GM21825 (cell line): ENCODE data around the gene GOLGA6A.
"Not testable (repeated sequence)": the region's sequence is repeated elsewhere in the genome, so short reads cannot be mapped to it uniquely, and the experiment has no call there.

Experiments used
- ATAC-seq: cut with Tn5 transposase; IDR thresholded peaks from one replicate; pipeline ENCODE4 v1.9.1; 2021; ENCODE audit warnings: mild to moderate bottlenecking, moderate library complexity; ENCODE audit not compliant: unreplicated experiment

The GOLGA6A gene

GRCh38 chr15:74055804-74056203, 26.5 kb downstream of the GOLGA6A start:
- ATAC-seq: no peak

DNA sequence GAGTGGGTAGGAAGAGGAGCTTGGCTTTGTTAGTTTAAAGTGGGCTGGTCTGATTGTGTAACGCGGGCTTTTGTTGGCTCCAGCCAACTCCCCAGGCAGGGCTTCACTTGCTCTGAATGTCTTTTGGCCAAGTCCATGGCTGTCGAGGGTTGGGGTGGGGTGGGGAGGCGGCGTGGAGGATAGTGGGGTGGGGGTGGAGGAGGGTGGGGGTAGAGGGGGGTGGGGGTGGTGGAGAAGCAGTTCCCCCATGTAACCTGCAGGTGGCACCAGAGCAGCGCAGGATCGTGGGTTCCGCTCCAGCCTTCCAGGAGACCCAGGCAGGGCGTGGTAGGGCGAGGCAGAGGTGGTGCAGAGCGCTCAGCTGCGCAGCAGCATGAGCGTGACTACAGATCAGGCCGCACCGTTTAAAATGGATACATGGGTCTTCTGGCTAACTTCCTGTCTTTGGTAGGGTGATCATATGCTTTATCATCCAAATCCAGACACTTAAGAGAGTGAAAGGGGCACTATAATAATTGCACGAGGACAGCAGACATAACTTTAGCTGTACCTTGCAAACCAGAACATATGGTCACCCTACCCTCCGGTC, 28.3 kb downstream of the GOLGA6A start:
- no peak for ATAC-seq

DNA sequence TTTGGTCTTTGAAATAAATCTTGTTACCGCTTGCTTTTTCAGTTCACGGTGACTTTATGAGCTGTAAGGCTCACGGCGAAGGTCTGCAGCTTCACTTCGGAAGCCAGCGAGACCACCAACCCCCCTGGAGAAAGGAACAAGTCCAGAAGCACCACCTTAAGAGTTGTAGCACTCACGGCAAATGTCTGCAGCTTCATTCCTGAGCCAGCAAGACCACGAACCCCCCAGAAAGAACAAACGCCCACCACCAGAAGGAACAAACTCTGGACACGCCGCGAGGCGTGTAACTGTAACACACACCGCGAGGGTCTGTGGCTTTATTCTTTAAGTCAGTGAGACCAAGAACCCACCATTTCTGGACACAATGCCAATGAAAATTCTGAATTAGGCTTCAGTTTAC, 28.8 kb downstream of the GOLGA6A start:
- ATAC-seq: no peak

DNA sequence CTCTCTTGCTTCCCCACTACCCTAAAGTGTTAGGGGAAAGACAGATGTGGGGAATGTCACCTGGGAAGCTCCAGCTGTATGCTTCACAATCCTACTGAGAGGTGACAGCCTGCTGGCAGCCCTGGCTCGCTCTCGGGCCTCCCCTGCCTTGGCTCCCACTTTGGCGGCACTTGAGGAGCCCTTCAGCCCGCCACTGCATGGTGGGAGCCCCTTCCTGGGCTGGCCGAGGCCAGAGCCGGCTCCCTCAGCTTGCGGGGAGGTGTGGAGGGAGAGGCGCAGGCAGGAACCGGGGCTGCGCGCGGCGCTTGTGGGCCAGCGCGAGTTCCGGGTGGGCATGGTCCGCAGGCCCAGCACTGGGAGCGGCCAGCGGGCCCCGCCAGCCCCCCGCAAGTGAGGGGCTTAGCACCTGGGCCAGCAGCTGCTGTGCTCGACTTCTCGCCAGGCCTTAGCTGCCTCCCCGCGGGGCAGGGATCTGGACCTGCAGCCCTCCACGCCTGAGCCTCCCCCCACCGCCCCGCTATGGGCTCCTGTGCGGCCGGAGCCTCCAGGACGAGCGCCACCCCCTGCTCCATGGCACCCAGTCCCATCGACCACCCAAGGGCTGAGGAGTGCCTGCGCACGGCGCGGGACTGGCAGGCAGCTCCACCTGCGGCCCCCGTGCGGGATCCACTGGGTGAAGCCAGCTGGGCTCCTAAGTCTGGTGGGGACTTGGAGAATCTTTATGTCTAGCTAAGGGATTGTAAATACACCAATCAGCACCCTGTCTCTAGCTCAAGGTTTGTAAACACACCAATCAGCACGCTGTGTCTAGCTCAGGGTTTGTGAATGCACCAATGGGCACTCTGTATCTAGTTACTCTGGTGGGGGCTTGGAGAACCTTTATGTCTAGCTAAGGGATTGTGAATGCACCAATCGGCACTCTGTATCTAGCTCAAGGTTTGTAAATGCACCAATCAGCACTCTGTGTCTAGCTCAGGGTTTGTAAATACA, 29.8 kb downstream of the GOLGA6A start:
- ATAC-seq: not testable (repeated sequence)

GRCh38 chr15:74050556-74051234, 31.7 kb downstream of the GOLGA6A start:
- ATAC-seq: no peak

DNA sequence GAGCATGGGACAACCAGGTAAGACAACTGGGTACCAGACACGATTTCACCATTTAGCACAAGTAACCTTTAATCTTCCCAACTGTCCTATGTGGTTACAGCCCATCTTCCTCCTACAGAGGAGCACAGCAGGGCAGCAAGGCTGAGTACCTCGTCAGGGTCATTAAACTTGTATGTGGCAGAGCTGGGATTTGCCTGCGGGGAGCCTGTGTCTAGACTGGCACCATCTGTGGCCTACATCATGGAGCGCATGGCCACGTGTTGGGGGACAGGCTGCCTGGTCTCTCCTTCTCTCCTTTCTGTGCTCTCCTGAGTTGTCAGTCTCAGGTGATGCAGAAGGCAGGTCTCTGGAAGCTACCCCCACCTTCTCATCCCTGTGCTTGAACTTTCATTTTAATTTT, 32.2 kb downstream of the GOLGA6A start:
- ATAC-seq: no peak

DNA sequence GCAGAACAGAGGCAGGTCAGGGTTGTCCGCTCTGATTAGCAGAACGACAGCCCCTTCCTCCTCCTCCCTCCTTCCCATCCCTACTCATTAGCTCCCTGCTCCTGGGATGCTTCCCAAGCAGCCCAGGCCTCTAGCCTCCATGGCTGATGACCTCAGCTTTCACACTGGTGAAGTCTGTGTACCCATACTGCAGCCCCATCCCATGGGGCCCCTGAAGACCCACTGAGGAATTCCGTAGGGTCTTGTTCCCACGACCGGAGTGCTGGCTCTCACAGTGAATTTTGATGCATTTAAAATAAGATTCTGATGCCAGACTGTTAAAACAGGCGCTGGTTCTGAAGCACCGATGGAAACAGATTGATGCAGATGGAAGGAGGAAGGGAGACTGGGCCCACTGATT, 36.1 kb downstream of the GOLGA6A start:
- ATAC-seq: no peak

DNA sequence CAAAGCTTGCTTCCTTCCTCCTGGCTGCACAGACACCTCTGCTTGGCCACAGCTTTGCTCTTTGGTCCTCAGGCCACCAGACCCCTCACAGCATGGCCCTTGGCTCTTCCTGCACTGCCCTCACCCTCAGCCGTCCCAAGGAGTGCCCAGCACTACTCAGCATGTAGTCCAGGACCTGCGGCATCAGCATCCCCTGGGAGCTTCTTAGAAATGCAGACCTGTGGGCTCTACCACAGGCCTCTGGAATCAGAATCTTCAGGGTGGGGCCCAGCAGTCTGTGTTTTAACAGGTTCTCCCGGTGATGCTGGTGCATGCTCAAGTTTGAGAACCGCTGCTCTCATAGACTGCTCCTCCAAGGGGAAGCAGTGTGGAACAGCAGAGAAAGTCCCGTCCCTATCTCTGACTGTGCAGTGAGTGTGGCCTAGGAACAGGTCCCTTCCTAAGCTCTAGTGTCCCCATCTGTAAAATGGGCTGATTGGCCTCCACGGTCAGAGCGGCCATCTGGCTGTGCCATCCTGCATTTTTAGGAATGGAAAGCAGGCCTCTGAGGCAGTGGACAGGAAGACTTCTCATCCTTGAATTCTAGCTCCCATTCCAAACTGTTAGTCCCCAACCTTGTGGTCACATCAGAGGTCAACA, 36.6 kb downstream of the GOLGA6A start:
- ATAC-seq: no peak

- ATAC-seq: no peak
Observed at GRCh38 chr15:74045184-74045583, 37.2 kb downstream of the GOLGA6A start.

DNA sequence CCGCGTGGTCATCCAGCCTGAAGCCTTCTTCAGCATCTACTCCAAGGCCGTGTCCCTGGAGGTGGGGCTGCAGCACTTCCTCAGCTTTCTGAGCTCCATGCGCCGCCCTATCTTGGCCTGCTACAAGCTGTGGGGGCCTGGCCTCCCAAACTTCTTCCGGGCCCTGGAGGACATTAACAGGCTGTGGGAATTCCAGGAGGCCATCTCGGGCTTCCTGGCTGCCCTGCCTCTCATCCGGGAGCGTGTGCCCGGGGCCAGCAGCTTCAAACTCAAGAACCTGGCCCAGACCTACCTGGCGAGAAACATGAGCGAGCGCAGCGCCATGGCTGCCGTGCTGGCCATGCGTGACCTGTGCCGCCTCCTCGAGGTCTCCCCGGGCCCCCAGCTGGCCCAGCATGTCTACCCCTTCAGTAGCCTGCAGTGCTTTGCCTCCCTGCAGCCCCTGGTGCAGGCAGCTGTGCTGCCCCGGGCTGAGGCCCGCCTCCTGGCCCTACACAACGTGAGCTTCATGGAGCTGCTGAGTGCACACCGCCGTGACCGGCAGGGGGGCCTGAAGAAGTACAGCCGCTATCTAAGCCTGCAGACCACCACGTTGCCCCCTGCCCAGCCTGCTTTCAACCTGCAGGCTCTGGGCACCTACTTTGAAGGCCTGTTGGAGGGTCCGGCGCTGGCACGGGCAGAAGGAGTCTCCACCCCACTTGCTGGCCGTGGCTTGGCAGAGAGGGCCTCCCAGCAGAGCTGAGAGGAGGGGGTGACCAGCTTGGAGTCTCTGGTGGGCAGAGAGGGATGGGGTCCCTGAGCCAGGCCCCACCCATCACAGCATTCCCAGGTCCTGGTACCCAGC, 37.9 kb downstream of the GOLGA6A start:
- no peak for ATAC-seq

DNA sequence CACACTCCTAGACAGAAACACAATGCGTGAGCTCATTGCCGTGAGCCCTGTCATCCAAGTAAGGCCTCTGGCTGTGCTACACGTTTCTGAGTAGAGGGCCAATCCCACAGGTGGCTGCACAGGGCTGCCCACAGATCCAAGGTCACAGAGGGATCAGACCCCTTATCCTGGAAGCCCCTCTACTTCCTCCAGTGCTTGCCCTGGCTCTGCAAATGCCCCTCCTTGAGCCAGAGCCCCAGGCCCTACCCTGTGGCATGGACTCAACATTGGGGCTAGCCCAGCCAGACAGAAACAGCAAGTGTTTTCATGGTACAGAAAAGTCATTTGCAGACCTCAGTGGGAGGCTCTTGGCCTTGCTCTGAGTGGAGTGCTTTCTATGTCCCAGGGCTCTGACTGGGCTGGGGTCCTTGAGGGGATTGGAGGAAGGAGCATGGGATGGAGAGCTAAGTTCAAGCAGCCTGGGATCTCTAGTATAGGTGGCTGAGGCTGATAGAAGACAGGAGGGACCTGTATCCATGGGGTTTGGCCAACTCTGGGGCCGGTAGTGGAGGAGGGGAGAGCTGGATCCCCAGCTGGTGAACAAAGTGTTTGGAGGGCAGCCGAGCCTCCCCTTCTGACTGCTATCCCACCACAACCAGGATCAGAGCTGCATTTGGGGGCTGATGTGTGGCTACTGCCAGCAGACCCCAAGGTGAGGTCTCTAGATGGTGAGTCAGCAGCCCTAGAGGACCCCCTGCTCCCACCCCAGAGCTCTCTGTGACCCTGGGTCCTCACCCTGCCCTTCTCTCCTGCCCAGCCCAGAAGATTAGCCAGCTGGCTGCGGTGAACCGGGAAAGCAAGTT, 38.7 kb downstream of the GOLGA6A start:
- ATAC-seq: no peak

GRCh38 chr15:74042603-74043424, 39.5 kb downstream of the GOLGA6A start:
- no peak for ATAC-seq

DNA sequence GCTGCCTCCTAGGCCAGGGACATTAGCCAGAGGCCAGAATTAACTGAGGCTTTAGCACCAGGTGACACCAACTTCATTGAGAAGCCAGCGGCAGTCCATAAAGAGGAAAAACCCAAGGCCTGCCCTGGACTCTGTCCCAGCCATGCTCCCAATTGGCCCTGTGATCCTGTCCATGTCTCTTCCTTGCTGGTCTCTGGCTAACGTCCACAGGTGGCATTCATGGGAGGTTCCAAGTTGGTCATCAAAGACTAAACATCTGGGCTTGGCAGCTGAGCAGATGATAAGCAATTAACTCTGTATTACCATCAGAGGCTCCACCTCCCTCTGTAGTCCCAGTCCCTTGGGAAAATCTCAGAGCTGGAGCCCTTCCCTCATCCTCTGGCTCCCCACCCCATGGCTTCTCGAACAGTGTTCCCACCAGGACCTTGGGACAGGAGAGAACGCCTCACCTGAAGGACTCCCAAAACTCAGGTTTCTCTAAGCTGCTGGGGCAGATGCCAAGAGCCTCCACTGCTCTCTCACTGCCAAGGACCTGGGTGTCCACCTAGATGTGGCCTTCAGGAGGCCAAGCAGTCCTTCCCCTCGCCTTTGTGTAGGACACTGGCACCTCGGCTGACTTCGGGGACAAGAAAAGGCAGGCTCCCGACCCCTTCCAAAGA, 40.4 kb downstream of the GOLGA6A start:
- ATAC-seq: no peak

GRCh38 chr15:74041311-74041756, 41.0 kb downstream of the GOLGA6A start:
- ATAC-seq: no peak

DNA sequence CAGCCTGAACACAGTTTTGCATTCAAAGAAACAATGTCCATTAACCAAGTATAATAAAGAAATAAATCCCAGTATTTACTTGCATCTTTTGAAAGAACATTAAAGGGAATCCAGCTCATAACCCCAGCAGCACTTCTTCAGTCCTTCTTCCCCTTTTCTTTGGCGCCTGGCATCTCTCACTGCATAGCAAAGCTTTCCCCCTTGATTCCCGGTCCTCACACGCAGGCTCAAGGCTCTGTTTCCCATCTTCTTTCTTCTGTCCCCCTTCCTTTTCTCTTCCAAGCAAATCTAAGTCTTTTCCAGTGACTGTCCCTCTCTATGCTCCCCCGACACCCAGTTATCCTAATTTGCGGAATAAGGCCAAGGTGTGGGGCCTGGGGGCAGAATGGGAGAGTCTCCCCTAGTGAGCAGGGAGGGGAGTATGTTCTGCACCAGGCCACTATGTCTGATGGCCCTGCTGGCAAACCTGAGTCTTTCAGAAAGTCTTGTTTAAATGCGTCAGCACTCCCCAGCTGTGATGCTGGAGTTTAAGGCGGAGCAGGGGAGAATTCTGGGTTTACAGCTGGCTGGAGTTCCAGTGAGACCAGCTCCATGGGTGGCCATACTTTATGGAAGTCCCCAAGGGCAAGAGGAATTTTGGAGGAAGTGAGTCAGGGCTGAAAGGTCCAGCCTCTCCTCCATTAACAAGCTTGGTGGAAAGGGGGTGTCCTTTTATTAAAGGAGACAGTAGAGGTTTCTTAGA, 42.1 kb downstream of the GOLGA6A start:
- ATAC-seq: no peak

- ATAC-seq: no peak
Observed at GRCh38 chr15:74039656-74040010, 42.7 kb downstream of the GOLGA6A start.
